DMS153 treated with DMSO at 0.1 percent for 48 hours (cell line): ENCODE measurements around the gene PHB1.

Source experiments
- DNase-seq: peaks from one replicate; lab custom pipeline; 2025; ENCODE audit not compliant: unreplicated experiment; lab: John Stamatoyannopoulos, UW

PHB1 gene

DNA sequence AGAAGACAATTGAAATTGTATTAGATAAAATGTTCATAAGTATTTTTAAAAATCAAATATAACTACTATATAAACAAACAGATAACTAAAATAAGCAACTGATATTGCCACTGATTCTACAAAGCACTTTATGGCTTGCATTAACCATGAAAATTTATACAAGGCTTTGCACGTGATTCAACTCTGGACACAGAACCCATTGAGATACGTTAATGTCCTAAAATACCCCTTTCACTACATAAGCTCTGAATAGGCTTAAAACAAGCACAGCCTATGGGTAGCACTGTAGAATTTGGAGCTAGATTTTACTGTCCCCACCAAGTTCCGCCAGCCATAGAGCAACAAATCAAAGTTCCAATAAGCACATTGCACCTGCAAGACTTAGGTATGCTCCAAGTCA, 57.2 kb downstream of the PHB1 start:
- no peak for DNase-seq

DNA sequence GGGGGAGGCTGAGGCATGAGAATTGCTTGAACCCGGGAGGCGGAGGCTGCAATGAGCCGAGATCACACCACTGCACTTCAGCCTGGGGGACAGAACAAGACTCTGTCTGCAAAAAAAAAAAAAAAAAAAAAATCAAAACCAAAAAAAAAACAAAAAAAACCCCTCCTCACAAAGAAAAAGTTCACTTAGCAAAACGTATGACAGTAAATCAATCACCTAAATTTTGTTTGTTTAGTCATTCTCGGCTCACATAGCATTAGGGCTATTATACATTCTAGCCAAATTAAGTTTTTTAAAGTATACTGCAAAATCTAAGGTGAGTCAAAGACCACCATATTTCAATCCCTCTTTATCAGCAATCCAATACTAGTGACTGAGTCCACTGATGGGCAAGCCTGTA, 58.4 kb downstream of the PHB1 start:
- no peak for DNase-seq
